Measurements from ENCODE around the gene C1QTNF4.
A peak's percentile ranks its signal among the peaks of the same experiment; 100 is the strongest.

The C1QTNF4 gene

GRCh38 chr11:47578524-47579494 lies 15.4 kb downstream of the C1QTNF4 start, which contains the start of the genes KBTBD4 and NDUFS3:
Gene KBTBD4, minus strand, starts transcription at chr11:47578970. Its CDS starts 19 bp downstream, at chr11:47578951.
Gene NDUFS3, plus strand, starts transcription at chr11:47579074. Its CDS starts 18 bp downstream, at chr11:47579092.
- H3K27me3 ChIP-seq (ENCODE audit: insufficient read depth, low read length) = no peaks in the 10 kb centered on the region
- DNase-seq = peak; percentile 86 to 97
- H2BK120ac ChIP-seq (ENCODE audit: insufficient read depth, low read length, poor library complexity) = peak within 1 kb of the TSS; percentile 69
- peak within 1 kb of the TSS; percentile 89 for H3K14ac ChIP-seq (ENCODE audit: low read length)
- no peak within 1 kb of the TSS for H2BK12ac ChIP-seq (ENCODE audit: low read length)
- no CpG with 5 or more reads among the region's 72 CpGs for WGBS (ENCODE audit: extremely low coverage, insufficient coverage, insufficient read length)
- no peak within 1 kb of the TSS for H3K23ac ChIP-seq (ENCODE audit: low read length)
- H4K91ac ChIP-seq (ENCODE audit: low read depth, low read length) = peak within 1 kb of the TSS; percentile 78
- H3K4me2 ChIP-seq (ENCODE audit: low read length) = peak within 1 kb of the TSS; percentile 67
- H3K4me3 ChIP-seq (ENCODE audit: low read depth, low read length) = peak within 1 kb of the TSS; percentile 95
- peaks cover 30 to 39% of the 10 kb centered on the region in 2 experiments for H3K36me3 ChIP-seq (ENCODE audit: control insufficient read depth in 1 of 2, insufficient read depth in 2 of 2, low read length in 2 of 2)
- peaks cover 6% of the 10 kb centered on the region for H3K79me2 ChIP-seq (ENCODE audit: control insufficient read depth, insufficient read depth, low read length, poor library complexity)
- H3K4me1 ChIP-seq (ENCODE audit: control insufficient read depth in 1 of 2, insufficient read depth in 2 of 2, low read length in 2 of 2) = peaks cover 0 to 9% of the 10 kb centered on the region in 2 experiments
- H3K9me3 ChIP-seq (ENCODE audit: insufficient read depth, low read depth, low read length) = no peaks in the 10 kb centered on the region
- H2BK5ac ChIP-seq (ENCODE audit: low read depth, low read length, poor library complexity) = peak within 1 kb of the TSS; percentile 71
- peak within 1 kb of the TSS; percentile 16 for H2AK5ac ChIP-seq (ENCODE audit: low read length)
- H4K8ac ChIP-seq (ENCODE audit: low read depth, low read length) = peak within 1 kb of the TSS; percentile 92
- peak within 1 kb of the TSS; percentile 91 for H3K18ac ChIP-seq (ENCODE audit: low read length)
- peak within 1 kb of the TSS; percentile 67 for H3K4ac ChIP-seq (ENCODE audit: low read depth, low read length)
- peak within 1 kb of the TSS; percentile 66 for H3K27ac ChIP-seq (ENCODE audit: low read depth, low read length)
- peak within 1 kb of the TSS; percentile 78 for H2AFZ ChIP-seq (ENCODE audit: insufficient read depth, low read length, poor library complexity)
- peak within 1 kb of the TSS; percentile 81 for H4K12ac ChIP-seq (ENCODE audit: low read depth, low read length)
- peak within 1 kb of the TSS; percentile 90 for H3K9ac ChIP-seq (ENCODE audit: low read length)
- peaks cover 5% of the 10 kb centered on the region for H3K79me1 ChIP-seq (ENCODE audit: low read length)

GRCh38 chr11:47577460-47578041 lies 16.7 kb downstream of the C1QTNF4 start:
- no peak for DNase-seq
- no peak overlapping the region for H3K4ac ChIP-seq (ENCODE audit: low read depth, low read length)
- no peak overlapping the region for H3K27ac ChIP-seq (ENCODE audit: low read depth, low read length)
- no peak overlapping the region for H2AFZ ChIP-seq (ENCODE audit: insufficient read depth, low read length, poor library complexity)
- H3K4me3 ChIP-seq (ENCODE audit: low read depth, low read length) = no peak overlapping the region
- no peaks in the 10 kb centered on the region for H3K27me3 ChIP-seq (ENCODE audit: insufficient read depth, low read length)
- no CpG with 5 or more reads among the region's 13 CpGs for WGBS (ENCODE audit: extremely low coverage, insufficient coverage, insufficient read length)
- no peak overlapping the region for H2AK5ac ChIP-seq (ENCODE audit: low read length)
- peak overlapping the region; percentile 9 for H4K8ac ChIP-seq (ENCODE audit: low read depth, low read length)
- no peak overlapping the region for H3K18ac ChIP-seq (ENCODE audit: low read length)
- peaks cover 6% of the 10 kb centered on the region for H3K79me2 ChIP-seq (ENCODE audit: control insufficient read depth, insufficient read depth, low read length, poor library complexity)
- H4K91ac ChIP-seq (ENCODE audit: low read depth, low read length) = no peak overlapping the region
- H3K23ac ChIP-seq (ENCODE audit: low read length) = no peak overlapping the region
- H3K4me1 ChIP-seq (ENCODE audit: control insufficient read depth in 1 of 2, insufficient read depth in 2 of 2, low read length in 2 of 2) = peaks cover 0 to 9% of the 10 kb centered on the region in 2 experiments
- no peak overlapping the region for H2BK120ac ChIP-seq (ENCODE audit: insufficient read depth, low read length, poor library complexity)
- peaks cover 5% of the 10 kb centered on the region for H3K79me1 ChIP-seq (ENCODE audit: low read length)
- H3K9ac ChIP-seq (ENCODE audit: low read length) = no peak overlapping the region
- no peak overlapping the region for H2BK12ac ChIP-seq (ENCODE audit: low read length)
- H3K9me3 ChIP-seq (ENCODE audit: insufficient read depth, low read depth, low read length) = peaks cover 3% of the 10 kb centered on the region
- H2BK5ac ChIP-seq (ENCODE audit: low read depth, low read length, poor library complexity) = no peak overlapping the region
- no peak overlapping the region for H3K14ac ChIP-seq (ENCODE audit: low read length)
- peak overlapping the region; percentile 16 for H4K12ac ChIP-seq (ENCODE audit: low read depth, low read length)
- peak overlapping the region; percentile 67 for H3K4me2 ChIP-seq (ENCODE audit: low read length)
- peaks cover 29 to 38% of the 10 kb centered on the region in 2 experiments for H3K36me3 ChIP-seq (ENCODE audit: control insufficient read depth in 1 of 2, insufficient read depth in 2 of 2, low read length in 2 of 2)

- Histone ChIP-seq H3K18ac (ENCODE audit: low read length) (no peak overlapping the region), H3K9me3 (ENCODE audit: insufficient read depth, low read depth, low read length) (peaks cover 3% of the 10 kb centered on the region), H3K36me3 (ENCODE audit: control insufficient read depth in 1 of 2, insufficient read depth in 2 of 2, low read length in 2 of 2) (peaks cover 26 to 42% of the 10 kb centered on the region in 2 experiments), H2BK12ac (ENCODE audit: low read length) (no peak overlapping the region), H3K4me3 (ENCODE audit: low read depth, low read length) (peak overlapping the region; percentile 32), H2AFZ (ENCODE audit: insufficient read depth, low read length, poor library complexity) (no peak overlapping the region), H2AK5ac (ENCODE audit: low read length) (no peak overlapping the region), H4K12ac (ENCODE audit: low read depth, low read length) (no peak overlapping the region), H3K9ac (ENCODE audit: low read length) (no peak overlapping the region), H3K79me1 (ENCODE audit: low read length) (no peaks in the 10 kb centered on the region), H2BK120ac (ENCODE audit: insufficient read depth, low read length, poor library complexity) (no peak overlapping the region), H3K79me2 (ENCODE audit: control insufficient read depth, insufficient read depth, low read length, poor library complexity) (no peaks in the 10 kb centered on the region), H3K4me1 (ENCODE audit: control insufficient read depth in 1 of 2, insufficient read depth in 2 of 2, low read length in 2 of 2) (peaks cover 0 to 4% of the 10 kb centered on the region in 2 experiments), H2BK5ac (ENCODE audit: low read depth, low read length, poor library complexity) (no peak overlapping the region), H3K4me2 (ENCODE audit: low read length) (no peak overlapping the region), H3K27me3 (ENCODE audit: insufficient read depth, low read length) (no peaks in the 10 kb centered on the region), H3K23ac (ENCODE audit: low read length) (no peak overlapping the region), H3K4ac (ENCODE audit: low read depth, low read length) (no peak overlapping the region), H4K8ac (ENCODE audit: low read depth, low read length) (no peak overlapping the region), H3K27ac (ENCODE audit: low read depth, low read length) (no peak overlapping the region), H4K91ac (ENCODE audit: low read depth, low read length) (no peak overlapping the region), H3K14ac (ENCODE audit: low read length) (no peak overlapping the region)
- DNase-seq = no peak
- WGBS (ENCODE audit: extremely low coverage, insufficient coverage, insufficient read length) = no CpG with 5 or more reads among the region's 11 CpGs
These were observed 20.9 kb downstream of the C1QTNF4 start for GRCh38 chr11:47573321-47573720.

GRCh38 chr11:47572715-47573255 lies 21.4 kb downstream of the C1QTNF4 start:
- Histone ChIP-seq H3K27me3 (ENCODE audit: insufficient read depth, low read length) (no peaks in the 10 kb centered on the region), H3K4me2 (ENCODE audit: low read length) (no peak overlapping the region), H3K18ac (ENCODE audit: low read length) (no peak overlapping the region), H3K23ac (ENCODE audit: low read length) (no peak overlapping the region), H4K8ac (ENCODE audit: low read depth, low read length) (no peak overlapping the region), H3K4me3 (ENCODE audit: low read depth, low read length) (no peak overlapping the region), H2AFZ (ENCODE audit: insufficient read depth, low read length, poor library complexity) (no peak overlapping the region), H2AK5ac (ENCODE audit: low read length) (no peak overlapping the region), H3K9me3 (ENCODE audit: insufficient read depth, low read depth, low read length) (peaks cover 3% of the 10 kb centered on the region), H3K27ac (ENCODE audit: low read depth, low read length) (no peak overlapping the region), H3K4me1 (ENCODE audit: control insufficient read depth in 1 of 2, insufficient read depth in 2 of 2, low read length in 2 of 2) (peaks cover 0 to 2% of the 10 kb centered on the region in 2 experiments), H3K79me2 (ENCODE audit: control insufficient read depth, insufficient read depth, low read length, poor library complexity) (no peaks in the 10 kb centered on the region), H3K14ac (ENCODE audit: low read length) (no peak overlapping the region), H3K9ac (ENCODE audit: low read length) (no peak overlapping the region), H3K79me1 (ENCODE audit: low read length) (no peaks in the 10 kb centered on the region), H2BK120ac (ENCODE audit: insufficient read depth, low read length, poor library complexity) (no peak overlapping the region), H4K12ac (ENCODE audit: low read depth, low read length) (no peak overlapping the region), H3K36me3 (ENCODE audit: control insufficient read depth in 1 of 2, insufficient read depth in 2 of 2, low read length in 2 of 2) (peaks cover 26 to 41% of the 10 kb centered on the region in 2 experiments), H3K4ac (ENCODE audit: low read depth, low read length) (no peak overlapping the region), H2BK5ac (ENCODE audit: low read depth, low read length, poor library complexity) (no peak overlapping the region), H4K91ac (ENCODE audit: low read depth, low read length) (no peak overlapping the region), H2BK12ac (ENCODE audit: low read length) (no peak overlapping the region)
- WGBS (ENCODE audit: extremely low coverage, insufficient coverage, insufficient read length) = no CpG with 5 or more reads among the region's 8 CpGs
- DNase-seq = no peak

Data from trophoblast cell (in vitro differentiated cells and primary cell).